Activated CD8-positive, alpha-beta T cell treated with anti-CD3 and anti-CD28 coated beads for 36 hours (primary cell): Measurements from ENCODE around the gene SYNGR2. TPM values are rescaled to one million over a fixed set of nuclear protein-coding genes. Genes with fewer than 3 reads are reported as not detected.

Source experiments
- ATAC-seq: fragments of 200-7000 bp; cut with Tn5 transposase; one replicate; pipeline ENCODE4 v1.10.0; 2021; ENCODE audit warnings: mild to moderate bottlenecking, moderate library complexity
- CTCF ChIA-PET: fragments of 350-600 bp; sonication (Branson Sonifier 250); formaldehyde crosslinking; loops from one replicate; lab custom pipeline; 2021; ENCODE audit warnings: antibody characterized with exemption; lab: Charles Lee
- POLR2A ChIA-PET: fragments of 350-600 bp; sonication (Branson Sonifier 250); formaldehyde crosslinking; loops from one replicate; lab custom pipeline; 2021; ENCODE audit warnings: antibody characterized with exemption; lab: Charles Lee
- DNase-seq: peaks from one replicate; pipeline ENCODE4 v3.0.0-alpha.2; 2020
- H3K27ac Mint-ChIP-seq: one replicate; pipeline ENCODE4 v1.8.0; 2021; ENCODE audit warnings: mild to moderate bottlenecking, mixed read lengths
- H3K27me3 Mint-ChIP-seq: one replicate; pipeline ENCODE4 v1.8.0; 2021; ENCODE audit warnings: mixed read lengths
- H3K36me3 Mint-ChIP-seq: one replicate; pipeline ENCODE4 v1.8.0; 2021; ENCODE audit warnings: low read depth, mixed read lengths
- H3K4me1 Mint-ChIP-seq: one replicate; pipeline ENCODE4 v1.8.0; 2021; ENCODE audit warnings: low read depth, mixed read lengths
- H3K4me3 Mint-ChIP-seq: one replicate; pipeline ENCODE4 v1.8.0; 2021; ENCODE audit warnings: mild to moderate bottlenecking, moderate library complexity, mixed read lengths
- H3K9me3 Mint-ChIP-seq: one replicate; pipeline ENCODE4 v1.8.0; 2021; ENCODE audit warnings: mixed read lengths
- CTCF ChIP-seq: fragments of 200-600 bp; IDR thresholded peaks from one replicate; pipeline ENCODE4 v1.8.0; 2022; ENCODE audit warnings: antibody characterized with exemption, mild to moderate bottlenecking
- intact Hi-C: fragments of 100-400 bp; cut with micrococcal nuclease; formaldehyde crosslinking; loops from one replicate; pipeline ENCODE4 v1.10.0; 2022
- total RNA-seq, 2 experiments: library from RNA; stranded (reverse); gene quantifications; one replicate each; pipeline ENCODE4 v1.2.3, GENCODE V29; 2021

Gene SYNGR2
- total RNA-seq, 2 experiments from 2014 or later, result 92.6 to 95.1 TPM

- peak; percentile 96 for DNase-seq
- H3K36me3 Mint-ChIP-seq, result peaks cover 40% of the 10 kb centered on the region
- CTCF ChIA-PET, result interaction anchor here (0.8 to 2.8 kb wide), 6 partner anchors 11 to 102 kb away, joined by 4 to 29 read pairs (median 6); no protein-coding TSS in a partner anchor
- intact Hi-C loops, result no loop called here
- peak; percentile 98 for ATAC-seq
- H3K9me3 Mint-ChIP-seq, result peaks cover 2% of the 10 kb centered on the region
- H3K4me3 Mint-ChIP-seq, result peak within 1 kb of the TSS; percentile 93
- H3K27ac Mint-ChIP-seq, result peak within 1 kb of the TSS; percentile 82
- H3K4me1 Mint-ChIP-seq, result peaks cover 32% of the 10 kb centered on the region
- H3K27me3 Mint-ChIP-seq, result no peaks in the 10 kb centered on the region
- POLR2A ChIA-PET, result interaction anchor here (0.8 to 6.6 kb wide), 9 partner anchors 10 to 62 kb away, joined by 3 to 100 read pairs (median 4); partner anchors contain the start of gene SYNGR2
- TF ChIP-seq CTCF, result no peak
Measured at GRCh38 chr17:78186692-78187595, 18.6 kb downstream of the SYNGR2 start, which contains the start of the genes AFMID and TK1. Gene AFMID, plus strand, starts transcription at chr17:78187362. Its CDS starts 9 bp downstream, at chr17:78187371. Gene TK1, minus strand, starts transcription at chr17:78187052. Its CDS starts 58 bp downstream, at chr17:78186994.

GRCh38 chr17:78196716-78197115 is 28.3 kb downstream of the SYNGR2 start:
- CTCF ChIA-PET, result no interaction called here
- POLR2A ChIA-PET, result interaction anchor here (0.8 to 2.4 kb wide), 3 partner anchors 9 to 23 kb away, joined by 4 to 9 read pairs (median 5); partner anchors contain the start of genes AFMID and TK1
- H3K4me1 Mint-ChIP-seq, result no peaks in the 10 kb centered on the region
- no peak overlapping the region for H3K4me3 Mint-ChIP-seq
- H3K27me3 Mint-ChIP-seq, result no peaks in the 10 kb centered on the region
- ATAC-seq (no peak), DNase-seq (no peak)
- intact Hi-C loops, result no loop called here
- no peak for TF ChIP-seq CTCF
- H3K9me3 Mint-ChIP-seq, result no peaks in the 10 kb centered on the region
- H3K27ac Mint-ChIP-seq, result no peak overlapping the region
- H3K36me3 Mint-ChIP-seq, result peaks cover 17% of the 10 kb centered on the region

GRCh38 chr17:78197147-78197832 is 28.9 kb downstream of the SYNGR2 start:
- ATAC-seq (no peak), DNase-seq (no peak)
- Mint-ChIP-seq H3K4me3 (no peak overlapping the region), H3K27ac (no peak overlapping the region), H3K36me3 (peaks cover 17% of the 10 kb centered on the region), H3K27me3 (no peaks in the 10 kb centered on the region), H3K9me3 (no peaks in the 10 kb centered on the region), H3K4me1 (no peaks in the 10 kb centered on the region)
- ChIA-PET CTCF (no interaction called here), POLR2A (interaction anchor here (0.6 to 2.4 kb wide), 3 partner anchors 9 to 1178 kb away, joined by 4 to 9 read pairs (median 4); partner anchors contain the start of genes AFMID and TK1)
- no peak for TF ChIP-seq CTCF
- intact Hi-C loops, result no loop called here

- TF ChIP-seq CTCF, result no peak
- CTCF ChIA-PET, result interaction anchor here (0.7 to 2.3 kb wide), 2 partner anchors 24 to 659 kb away, joined by 3 to 8 read pairs; no protein-coding TSS in a partner anchor
- Mint-ChIP-seq H3K9me3 (no peaks in the 10 kb centered on the region), H3K4me1 (no peaks in the 10 kb centered on the region), H3K4me3 (no peak overlapping the region), H3K27me3 (no peaks in the 10 kb centered on the region), H3K36me3 (peaks cover 10% of the 10 kb centered on the region), H3K27ac (no peak overlapping the region)
- no peak for ATAC-seq
- POLR2A ChIA-PET, result no interaction called here
- no peak for DNase-seq
- intact Hi-C loops, result no loop called here
Measured at GRCh38 chr17:78200451-78200850, 32.1 kb downstream of the SYNGR2 start.
